H1 (cell line): ENCODE results near the gene MPPED1. TPM values are rescaled to one million over a fixed set of nuclear protein-coding genes. Genes with fewer than 3 reads are reported as not detected.

ENCODE experiments used
- CTCF ChIA-PET: fragments of 300-600 bp; sonication (Branson Sonifier 250); formaldehyde crosslinking; loops from one replicate; lab custom pipeline; 2021; ENCODE audit not compliant: partially characterized antibody; lab: Charles Lee
- POLR2A ChIA-PET: fragments of 300-600 bp; sonication (Branson Sonifier 250); formaldehyde crosslinking; loops from one replicate; lab custom pipeline; 2021; ENCODE audit warnings: inconsistent platforms; ENCODE audit not compliant: partially characterized antibody; lab: Charles Lee
- DNase-seq, 2 experiments: peaks; one replicate each; pipeline versions ENCODE4 v3.0.0 to v3.0.0-alpha.2; 2010 to 2022; ENCODE audit warnings: low spot score in 2 of 2, low read depth in 1 of 2, mixed read lengths in 1 of 2
- FAIRE-seq: peaks from 2 replicates; lab custom pipeline; 2011; peaks lifted over from hg19 to GRCh38; lab: Jason Lieb, UNC
- H2AFZ ChIP-seq: 2 replicates; pipeline ENCODE4 v1.8.1; 2012; ENCODE audit warnings: low read length, inconsistent platforms
- H2AK5ac ChIP-seq: 2 replicates; pipeline ENCODE4 v1.6.1; 2013; ENCODE audit warnings: low read depth, low read length
- H2BK120ac ChIP-seq: replicated peaks from 2 replicates; pipeline ENCODE3; 2013; ENCODE audit warnings: low read depth, low read length, inconsistent platforms
- H2BK12ac ChIP-seq: 2 replicates; pipeline ENCODE4 v1.6.1; 2013; ENCODE audit warnings: low read depth, low read length
- H2BK15ac ChIP-seq: 2 replicates; pipeline ENCODE4 v1.6.1; 2013; ENCODE audit warnings: low read length
- H2BK20ac ChIP-seq: 2 replicates; pipeline ENCODE4 v1.6.1; 2013; ENCODE audit warnings: low read length
- H2BK5ac ChIP-seq: 2 replicates; pipeline ENCODE4 v1.6.1; 2013; ENCODE audit warnings: low read depth, low read length
- H3K14ac ChIP-seq: 2 replicates; pipeline ENCODE4 v1.6.1; 2013; ENCODE audit warnings: inconsistent platforms; ENCODE audit not compliant: insufficient read length
- H3K18ac ChIP-seq: 2 replicates; pipeline ENCODE4 v1.6.1; 2013; ENCODE audit warnings: low read length; ENCODE audit errors: extremely low read depth
- H3K23ac ChIP-seq: 2 replicates; pipeline ENCODE4 v1.6.1; 2013; ENCODE audit warnings: inconsistent platforms; ENCODE audit not compliant: insufficient read length
- H3K23me2 ChIP-seq: 2 replicates; pipeline ENCODE4 v1.6.1; 2013; ENCODE audit warnings: low read depth, low read length
- H3K27ac ChIP-seq: 2 replicates; pipeline ENCODE4 v1.6.1; 2011; ENCODE audit warnings: low read depth, low read length, inconsistent platforms
- H3K27me3 ChIP-seq, 4 experiments: replicated peaks in 1 of 4; 1 replicate in 1 of 4; 2 replicates in 3 of 4; pipeline versions ENCODE4 v1.6.1 to v1.8.1; 2011 to 2013; ENCODE audit warnings: low read length in 3 of 4, mild to moderate bottlenecking in 3 of 4, inconsistent platforms in 2 of 4, mixed read lengths in 2 of 4, moderate library complexity in 1 of 4; ENCODE audit not compliant: control insufficient read depth in 3 of 4, insufficient read depth in 3 of 4; ENCODE audit errors: extremely low read depth in 1 of 4
- H3K36me3 ChIP-seq, 4 experiments: 2 replicates each; pipeline versions ENCODE4 v1.6.1 to v1.8.1; 2011 to 2013; ENCODE audit warnings: mild to moderate bottlenecking in 4 of 4, low read length in 3 of 4, moderate library complexity in 2 of 4, control low read depth in 1 of 4, inconsistent platforms in 1 of 4; ENCODE audit not compliant: insufficient read depth in 4 of 4, control insufficient read depth in 2 of 4
- H3K4ac ChIP-seq: replicated peaks from 2 replicates; pipeline ENCODE3; 2013; ENCODE audit warnings: low read length, low read depth, mixed read lengths, inconsistent platforms; ENCODE audit not compliant: insufficient read length
- H3K4me1 ChIP-seq, 4 experiments: replicated peaks in 1 of 4; 1 replicate in 1 of 4; 2 replicates in 3 of 4; pipeline versions ENCODE4 v1.6.1 to v1.8.1; 2011 to 2013; ENCODE audit warnings: low read length in 3 of 4, inconsistent platforms in 2 of 4, mixed read lengths in 1 of 4; ENCODE audit not compliant: insufficient read depth in 4 of 4, control insufficient read depth in 3 of 4
- H3K4me2 ChIP-seq, 2 experiments: 2 replicates each; pipeline versions ENCODE4 v1.6.1 to v1.8.1; 2011 to 2013; ENCODE audit warnings: low read depth in 2 of 2, low read length in 2 of 2, control low read depth in 1 of 2, inconsistent platforms in 1 of 2, mild to moderate bottlenecking in 1 of 2; ENCODE audit not compliant: insufficient read depth in 1 of 2
- H3K4me3 ChIP-seq, 4 experiments: fragments of 200-600, 300-600 bp in 1 of 4; sonication (generic), shearing (Covaris generic), sonication (Bioruptor Twin) in 1 of 4; 2 replicates each; pipeline versions ENCODE4 v1.5.1 to v1.8.1; 2011 to 2016; ENCODE audit warnings: low read length in 4 of 4, low read depth in 3 of 4, control low read depth in 2 of 4, inconsistent platforms in 2 of 4, mild to moderate bottlenecking in 2 of 4, mixed read lengths in 1 of 4, moderate library complexity in 1 of 4; ENCODE audit not compliant: insufficient read depth in 2 of 4; ENCODE audit errors: extremely low read depth in 1 of 4
- H3K56ac ChIP-seq: replicated peaks from 2 replicates; pipeline ENCODE3; 2013; ENCODE audit warnings: low read depth, mild to moderate bottlenecking, mixed read lengths, low read length, inconsistent platforms; ENCODE audit not compliant: insufficient read length
- H3K79me1 ChIP-seq: 2 replicates; pipeline ENCODE4 v1.6.1; 2013; ENCODE audit warnings: low read depth, low read length, control low read depth
- H3K79me2 ChIP-seq, 2 experiments: 2 replicates each; pipeline versions ENCODE4 v1.6.1 to v1.8.1; 2012 to 2013; ENCODE audit warnings: low read length in 2 of 2, mild to moderate bottlenecking in 2 of 2, inconsistent platforms in 1 of 2; ENCODE audit not compliant: insufficient read depth in 2 of 2, control insufficient read depth in 1 of 2
- H3K9ac ChIP-seq, 4 experiments: replicated peaks in 1 of 4; 1 replicate in 1 of 4; 2 replicates in 3 of 4; pipeline versions ENCODE4 v1.6.1 to v1.8.1; 2011 to 2013; ENCODE audit warnings: low read depth in 3 of 4, low read length in 3 of 4, control low read depth in 2 of 4, mild to moderate bottlenecking in 2 of 4, moderate library complexity in 2 of 4, inconsistent platforms in 1 of 4; ENCODE audit errors: extremely low read depth in 1 of 4
- H3K9me3 ChIP-seq, 2 experiments: 2 replicates each; pipeline versions ENCODE4 v1.6.1 to v1.8.1; 2012 to 2013; ENCODE audit warnings: mild to moderate bottlenecking in 2 of 2, moderate library complexity in 2 of 2, control low read depth in 1 of 2, inconsistent platforms in 1 of 2, low read depth in 1 of 2, low read length in 1 of 2, mixed read lengths in 1 of 2; ENCODE audit not compliant: insufficient read depth in 2 of 2
- H4K20me1 ChIP-seq, 2 experiments: replicated peaks in 1 of 2; 2 replicates each; pipeline versions ENCODE3 to v1.8.1; 2011 to 2013; ENCODE audit warnings: inconsistent platforms in 2 of 2, low read length in 2 of 2, mild to moderate bottlenecking in 1 of 2; ENCODE audit not compliant: insufficient read depth in 2 of 2, control insufficient read depth in 1 of 2
- H4K5ac ChIP-seq: 2 replicates; pipeline ENCODE4 v1.6.1; 2013; ENCODE audit warnings: low read length, low read depth, mixed read lengths, inconsistent platforms; ENCODE audit not compliant: insufficient read length
- H4K8ac ChIP-seq: 2 replicates; pipeline ENCODE4 v1.8.0; 2013; ENCODE audit warnings: mild to moderate bottlenecking, moderate library complexity, low read length, inconsistent platforms; ENCODE audit not compliant: insufficient read depth; ENCODE audit errors: extremely low read depth
- H4K91ac ChIP-seq: replicated peaks from 2 replicates; pipeline ENCODE3; 2013; ENCODE audit warnings: low read length, mixed read lengths, inconsistent platforms; ENCODE audit not compliant: insufficient read length
- CBX5 ChIP-seq: fragments of 300-800, 300-1000 bp; sonication (generic); IDR thresholded peaks from 2 replicates; pipeline ENCODE4 v1.7.1; 2016; ENCODE audit warnings: antibody characterized with exemption, low read length, low read depth
- TEAD4 ChIP-seq: IDR thresholded peaks from 2 replicates; pipeline ENCODE4 v1.6.1; 2012; ENCODE audit warnings: low read depth, low read length, inconsistent platforms, mixed read lengths
- WGBS, 2 experiments: shearing (Covaris generic) in 1 of 2; methylation state at CpG; one replicate each; pipeline versions ENCODE4 v1.1.6 to v1.1.7; 2013 to 2015; ENCODE audit warnings: low lambda C conversion rate in 2 of 2, mixed read lengths in 2 of 2, inconsistent platforms in 1 of 2, low coverage in 1 of 2, missing lambda C conversion rate in 1 of 2; ENCODE audit not compliant: insufficient replicate concordance in 2 of 2, insufficient coverage in 1 of 2, insufficient read length in 1 of 2; ENCODE audit errors: extremely low coverage in 1 of 2, missing lambda C conversion rate in 1 of 2; 5-methylcytosine and 5-hydroxymethylcytosine counted together
- polyA plus RNA-seq, 7 experiments: library from polyadenylated mRNA; depleted of rRNA in 3 of 7; stranded (reverse) in 5 of 7; unstranded in 2 of 7; fragments of >200 nt in 5 of 7; fragments of 200-250 nt in 2 of 7; gene quantifications; 1 replicate in 5 of 7; 2 replicates in 1 of 7; 4 replicates in 1 of 7; pipeline versions ENCODE4 v1.2.1 to v1.2.3, GENCODE V29; 2011 to 2013; ENCODE audit warnings: missing spikeins in 2 of 7, mixed read lengths in 2 of 7
- total RNA-seq: library from RNA; stranded (reverse); fragmentation: NEBNext Ultra II Directional; extraction: Animal tissue kit (Norgen Biotek cat#: 25700); gene quantifications from 2 replicates; pipeline ENCODE4 v1.2.1, GENCODE V29; 2021

Gene MPPED1
- total and polyA plus RNA-seq, 2 of the 8 experiments (the other 6 are each of a cell fraction or from before 2014, with no cell fraction given), result 0.29 to 0.37 TPM

DNA sequence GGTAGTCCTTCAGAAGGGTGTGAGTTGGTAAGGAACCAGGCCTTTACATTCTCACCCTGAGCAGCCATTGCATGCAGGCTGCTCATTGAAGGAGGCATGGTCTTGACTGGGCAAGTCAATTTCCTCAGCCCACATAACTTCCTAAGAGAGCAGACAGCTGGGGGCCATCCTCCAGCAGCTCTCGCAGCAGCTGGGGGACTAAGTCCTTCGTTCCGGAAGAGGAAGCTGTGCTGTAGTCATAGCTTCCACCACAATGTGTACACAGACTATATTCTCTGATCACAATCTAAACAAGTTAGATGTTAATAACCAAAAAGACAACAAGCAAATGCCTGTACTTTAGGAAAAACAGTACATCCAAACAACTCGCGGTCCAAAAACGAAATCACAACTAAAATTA is 30.1 kb upstream of the MPPED1 start:
- no peak overlapping the region for H4K8ac ChIP-seq
- no peak overlapping the region for H2AFZ ChIP-seq
- H2BK15ac ChIP-seq, result no peak overlapping the region
- DNase-seq (no peak), FAIRE-seq (no peak)
- peaks cover 0 to 2% (median 0%) of the 10 kb centered on the region in 4 experiments; a peak in 2 of 7 replicates for H3K27me3 ChIP-seq
- no peak overlapping the region for H3K4me2 ChIP-seq
- H3K36me3 ChIP-seq, result no peaks in the 10 kb centered on the region
- no peak for TF ChIP-seq CBX5
- TF ChIP-seq TEAD4, result no peak
- ChIA-PET POLR2A (no interaction called here), CTCF (interaction anchor here (0.7 to 14.7 kb wide), 5 partner anchors 9 to 150 kb away, joined by 3 to 257 read pairs (median 6); no protein-coding TSS in a partner anchor)
- no peaks in the 10 kb centered on the region for H3K79me2 ChIP-seq
- peaks cover 0 to 5% (median 2%) of the 10 kb centered on the region in 4 experiments; a peak in 3 of 7 replicates for H3K4me1 ChIP-seq
- H3K14ac ChIP-seq, result no peak overlapping the region
- no peaks in the 10 kb centered on the region for H4K20me1 ChIP-seq
- H3K23ac ChIP-seq, result no peak overlapping the region
- H2BK5ac ChIP-seq, result no peak overlapping the region
- 91% methylated on average over 6 of the region's 6 CpGs; no CpG with 5 or more reads in 1 of the 2 experiments for WGBS, 2 experiments
- no peak overlapping the region for H2BK20ac ChIP-seq
- H2BK120ac ChIP-seq, result no peak overlapping the region
- H3K9me3 ChIP-seq, result no peaks in the 10 kb centered on the region
- no peak overlapping the region for H4K5ac ChIP-seq
- no peaks in the 10 kb centered on the region for H3K23me2 ChIP-seq
- H3K79me1 ChIP-seq, result no peaks in the 10 kb centered on the region
- no peak overlapping the region for H3K4ac ChIP-seq
- H4K91ac ChIP-seq, result no peak overlapping the region
- H3K4me3 ChIP-seq, result no peak overlapping the region
- no peak overlapping the region for H2BK12ac ChIP-seq
- H2AK5ac ChIP-seq, result no peak overlapping the region
- H3K18ac ChIP-seq, result no peak overlapping the region
- H3K9ac ChIP-seq, result no peak overlapping the region
- H3K27ac ChIP-seq, result no peak overlapping the region
- H3K56ac ChIP-seq, result no peak overlapping the region
